Liver (tissue), 3 donors: ENCODE results near the gene HTR3B.

Source experiments
- ATF3 ChIP-seq: IDR thresholded peaks from 2 replicates; pipeline ENCODE4 v1.6.1; 2016; ENCODE audit warnings: antibody characterized with exemption
- EGR1 ChIP-seq, 2 donors: IDR thresholded peaks; 2 replicates each; pipeline ENCODE4 v1.6.1; 2016 to 2018; ENCODE audit warnings: antibody characterized with exemption in 2 of 2, low read depth in 2 of 2
- FOXA2 ChIP-seq: IDR thresholded peaks from 2 replicates; pipeline ENCODE4 v1.6.1; 2016; ENCODE audit warnings: antibody characterized with exemption
- HNF4A ChIP-seq, 2 donors: conservative IDR thresholded peaks; 2 replicates each; pipeline ENCODE4 v1.6.1; 2016; ENCODE audit warnings: antibody characterized with exemption in 2 of 2, mild to moderate bottlenecking in 2 of 2
- RAD21 ChIP-seq, 2 donors: IDR thresholded peaks; 2 replicates each; pipeline ENCODE4 v1.6.1; 2016; ENCODE audit warnings: antibody characterized with exemption in 2 of 2, mild to moderate bottlenecking in 2 of 2
- REST ChIP-seq: IDR thresholded peaks from 2 replicates; pipeline ENCODE4 v1.6.1; 2016; ENCODE audit warnings: antibody characterized with exemption, mild to moderate bottlenecking
- RXRA ChIP-seq, 2 donors: IDR thresholded peaks; 2 replicates each; pipeline ENCODE4 v1.6.1; 2017 to 2018; ENCODE audit warnings: antibody characterized with exemption in 2 of 2, mild to moderate bottlenecking in 1 of 2
- YY1 ChIP-seq: IDR thresholded peaks from 2 replicates; pipeline ENCODE4 v1.6.1; 2016; ENCODE audit warnings: antibody characterized with exemption, mild to moderate bottlenecking
- ZBTB33 ChIP-seq: IDR thresholded peaks from 2 replicates; pipeline ENCODE4 v1.6.1; 2016; ENCODE audit warnings: antibody characterized with exemption
- TF ChIP-seq, protein P1 (sequence below): fragments of 150-350 bp; IDR thresholded peaks from 2 replicates; pipeline ENCODE4 v1.5.1; 2017; ENCODE audit warnings: improper control_type of control experiment, low read depth, low read length; ENCODE audit not compliant: missing input control
- TF ChIP-seq, protein P2 (sequence below): IDR thresholded peaks from 2 replicates; pipeline ENCODE4 v1.6.1; 2016; ENCODE audit warnings: antibody characterized with exemption
- donor health status: healthy.
- donor health status: healthy.

- TF ChIP-seq, protein P1, sequence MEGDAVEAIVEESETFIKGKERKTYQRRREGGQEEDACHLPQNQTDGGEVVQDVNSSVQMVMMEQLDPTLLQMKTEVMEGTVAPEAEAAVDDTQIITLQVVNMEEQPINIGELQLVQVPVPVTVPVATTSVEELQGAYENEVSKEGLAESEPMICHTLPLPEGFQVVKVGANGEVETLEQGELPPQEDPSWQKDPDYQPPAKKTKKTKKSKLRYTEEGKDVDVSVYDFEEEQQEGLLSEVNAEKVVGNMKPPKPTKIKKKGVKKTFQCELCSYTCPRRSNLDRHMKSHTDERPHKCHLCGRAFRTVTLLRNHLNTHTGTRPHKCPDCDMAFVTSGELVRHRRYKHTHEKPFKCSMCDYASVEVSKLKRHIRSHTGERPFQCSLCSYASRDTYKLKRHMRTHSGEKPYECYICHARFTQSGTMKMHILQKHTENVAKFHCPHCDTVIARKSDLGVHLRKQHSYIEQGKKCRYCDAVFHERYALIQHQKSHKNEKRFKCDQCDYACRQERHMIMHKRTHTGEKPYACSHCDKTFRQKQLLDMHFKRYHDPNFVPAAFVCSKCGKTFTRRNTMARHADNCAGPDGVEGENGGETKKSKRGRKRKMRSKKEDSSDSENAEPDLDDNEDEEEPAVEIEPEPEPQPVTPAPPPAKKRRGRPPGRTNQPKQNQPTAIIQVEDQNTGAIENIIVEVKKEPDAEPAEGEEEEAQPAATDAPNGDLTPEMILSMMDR = no peak
- no peak for TF ChIP-seq YY1
- TF ChIP-seq, protein P2, sequence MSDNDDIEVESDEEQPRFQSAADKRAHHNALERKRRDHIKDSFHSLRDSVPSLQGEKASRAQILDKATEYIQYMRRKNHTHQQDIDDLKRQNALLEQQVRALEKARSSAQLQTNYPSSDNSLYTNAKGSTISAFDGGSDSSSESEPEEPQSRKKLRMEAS = no peak
- no peak for TF ChIP-seq ZBTB33
- TF ChIP-seq REST = no peak
- no peak for TF ChIP-seq HNF4A (conservative IDR thresholded peaks at IDR 0.05)
- no peak for TF ChIP-seq ATF3
- no peak for TF ChIP-seq RXRA (IDR thresholded peaks at IDR 0.05)
- no peak for TF ChIP-seq FOXA2
- no peak for TF ChIP-seq RAD21 (IDR thresholded peaks at IDR 0.05)
- no peak for TF ChIP-seq EGR1 (IDR thresholded peaks at IDR 0.05; ENCODE audit: low read depth in 2 of 2)
Measured at GRCh38 chr11:113956986-113957385, 52.4 kb downstream of the HTR3B start.
